Muscle of leg (tissue), 11 donors: ENCODE results near the gene EXOSC10. TPM values are rescaled to one million over a fixed set of nuclear protein-coding genes. Genes with fewer than 3 reads are reported as not detected.
"Not testable (repeated sequence)": the region's sequence is repeated elsewhere in the genome, so short reads cannot be mapped to it uniquely, and the experiment has no call there.

Source experiments
- DNase-seq: peaks from one replicate; pipeline ENCODE4 v3.0.0; 2013
- H3K27ac ChIP-seq: one replicate; pipeline ENCODE4 v1.5.1; 2013; ENCODE audit warnings: mild to moderate bottlenecking, low read length, control low read depth
- H3K27me3 ChIP-seq: one replicate; pipeline ENCODE4 v1.6.1; 2013; ENCODE audit warnings: low read length; ENCODE audit not compliant: control insufficient read depth, insufficient read depth
- H3K36me3 ChIP-seq: one replicate; pipeline ENCODE4 v1.6.1; 2013; ENCODE audit warnings: low read length; ENCODE audit not compliant: control insufficient read depth, insufficient read depth
- H3K4me1 ChIP-seq: one replicate; pipeline ENCODE4 v1.6.1; 2013; ENCODE audit warnings: low read length; ENCODE audit not compliant: control insufficient read depth, insufficient read depth
- H3K4me3 ChIP-seq: one replicate; pipeline ENCODE4 v1.5.1; 2013; ENCODE audit warnings: low read length, control low read depth
- H3K9me3 ChIP-seq: replicated peaks from 2 replicates; pipeline ENCODE4 v1.6.1; 2013; ENCODE audit warnings: low read depth, low read length; ENCODE audit not compliant: control insufficient read depth
- WGBS: methylation state at CpG from one replicate; pipeline ENCODE4 v1.1.5; 2013; ENCODE audit warnings: missing lambda C conversion rate; ENCODE audit not compliant: insufficient coverage; 5-methylcytosine and 5-hydroxymethylcytosine counted together
- polyA plus RNA-seq, 8 donors: library from polyadenylated mRNA; unstranded; fragments of 120-200 nt; gene quantifications; one replicate each; pipeline versions ENCODE4 v1.2.1 to v1.2.3, GENCODE V29; 2013; ENCODE audit warnings: inconsistent platforms in 1 of 8, low replicate concordance in 1 of 8; ENCODE audit not compliant: insufficient read length in 8 of 8, insufficient read depth in 1 of 8
- total RNA-seq: library from RNA; stranded (reverse); fragments of 120-200 nt; gene quantifications from one replicate; pipeline ENCODE4 v1.2.4, GENCODE V29; 2013

Gene EXOSC10
- total and polyA plus RNA-seq, 9 donors: 46.1 to 64.5 (median 50.3) TPM

GRCh38 chr1:11037019-11037739 is 62.5 kb downstream of the EXOSC10 start:
- H3K4me3 ChIP-seq, H3K36me3 ChIP-seq, H3K4me1 ChIP-seq, H3K27ac ChIP-seq, DNase-seq, H3K9me3 ChIP-seq, H3K27me3 ChIP-seq: not testable (repeated sequence)
- 0% methylated on average over 1 of the region's 18 CpGs for WGBS

DNA sequence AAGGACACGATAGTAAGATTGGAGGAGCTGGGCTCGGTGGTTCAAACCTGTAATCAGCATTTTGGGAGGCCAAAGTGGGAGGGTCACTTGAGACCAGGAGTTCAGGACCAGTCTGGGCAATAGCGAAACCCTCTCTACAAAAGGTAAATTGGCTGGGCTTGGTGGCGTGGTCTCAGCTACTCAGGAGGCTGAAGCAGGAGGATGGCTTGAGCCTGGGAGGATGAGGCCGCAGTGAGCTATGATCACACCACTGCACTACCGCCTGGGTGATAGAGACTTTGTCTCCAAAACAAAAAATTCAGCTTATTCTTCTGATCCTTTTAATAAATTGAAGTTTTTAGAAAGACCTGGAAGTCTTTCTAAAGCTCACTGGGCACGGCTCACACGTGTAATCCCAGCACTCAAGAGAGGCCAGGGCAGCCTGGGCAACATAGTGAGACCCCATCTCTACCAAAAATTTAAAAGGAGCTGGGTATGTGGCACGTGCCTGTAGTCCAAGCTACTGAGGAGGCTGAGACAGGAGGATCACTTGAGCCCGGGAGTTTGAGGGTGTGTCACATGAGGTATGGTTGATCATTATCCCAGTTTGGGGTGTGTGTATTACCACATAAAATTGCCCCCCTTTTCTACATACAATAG is 67.9 kb downstream of the EXOSC10 start:
- WGBS: 86% methylated on average over 1 of the region's 10 CpGs
- H3K9me3 ChIP-seq: no peaks in the 10 kb centered on the region
- H3K36me3 ChIP-seq: peaks cover 18% of the 10 kb centered on the region
- no peak for DNase-seq
- H3K4me1 ChIP-seq: no peaks in the 10 kb centered on the region
- H3K4me3 ChIP-seq: no peak overlapping the region
- no peaks in the 10 kb centered on the region for H3K27me3 ChIP-seq
- no peak overlapping the region for H3K27ac ChIP-seq

DNA sequence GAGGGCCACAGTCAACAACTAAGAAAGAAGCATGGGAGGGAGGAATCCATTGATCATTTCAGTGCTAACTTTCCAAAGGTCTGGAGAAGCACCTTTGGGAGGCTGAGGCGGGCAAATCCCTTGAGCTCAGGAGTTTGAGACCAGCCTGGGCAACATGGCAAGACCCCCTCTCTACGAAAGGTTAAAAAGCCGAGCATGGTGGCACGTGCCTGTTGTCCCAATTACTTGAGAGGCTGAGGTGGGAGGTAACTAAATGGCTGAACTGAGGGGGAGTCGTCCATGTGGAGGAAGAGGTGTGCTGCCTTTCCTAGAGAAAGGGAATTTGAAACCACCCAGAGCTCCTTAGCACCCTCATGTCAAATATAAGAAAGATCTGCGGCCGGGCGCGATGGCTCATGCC is 68.8 kb downstream of the EXOSC10 start:
- Histone ChIP-seq H3K4me3 (no peak overlapping the region), H3K4me1 (no peaks in the 10 kb centered on the region), H3K27me3 (no peaks in the 10 kb centered on the region), H3K27ac (no peak overlapping the region), H3K9me3 (no peaks in the 10 kb centered on the region), H3K36me3 (peaks cover 22% of the 10 kb centered on the region)
- no peak for DNase-seq
- WGBS: 75% methylated on average over 5 of the region's 9 CpGs

DNA sequence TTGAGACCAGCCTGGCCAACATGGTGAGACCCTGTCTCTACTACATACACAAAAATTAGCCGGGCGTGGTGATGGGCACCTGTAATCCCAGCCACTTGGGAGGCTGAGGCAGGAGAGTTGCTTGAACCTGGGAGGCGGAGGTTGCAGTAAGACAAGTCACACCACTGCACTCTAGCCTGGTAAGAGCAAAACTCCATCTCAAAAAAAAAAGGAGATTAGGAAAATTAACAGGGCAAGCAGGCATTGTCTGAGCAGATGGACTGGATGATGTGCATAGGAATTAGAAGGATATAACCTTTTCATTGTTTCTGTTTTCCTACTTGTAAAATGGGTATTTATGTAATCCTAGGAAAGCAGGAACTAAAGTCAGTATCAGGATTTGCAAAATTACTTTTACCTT is 71.7 kb downstream of the EXOSC10 start:
- no peak overlapping the region for H3K4me3 ChIP-seq
- WGBS: no CpG with 5 or more reads among the region's 3 CpGs
- no peaks in the 10 kb centered on the region for H3K27me3 ChIP-seq
- no peaks in the 10 kb centered on the region for H3K9me3 ChIP-seq
- H3K4me1 ChIP-seq: no peaks in the 10 kb centered on the region
- no peak for DNase-seq
- H3K27ac ChIP-seq: no peak overlapping the region
- peaks cover 33% of the 10 kb centered on the region for H3K36me3 ChIP-seq

DNA sequence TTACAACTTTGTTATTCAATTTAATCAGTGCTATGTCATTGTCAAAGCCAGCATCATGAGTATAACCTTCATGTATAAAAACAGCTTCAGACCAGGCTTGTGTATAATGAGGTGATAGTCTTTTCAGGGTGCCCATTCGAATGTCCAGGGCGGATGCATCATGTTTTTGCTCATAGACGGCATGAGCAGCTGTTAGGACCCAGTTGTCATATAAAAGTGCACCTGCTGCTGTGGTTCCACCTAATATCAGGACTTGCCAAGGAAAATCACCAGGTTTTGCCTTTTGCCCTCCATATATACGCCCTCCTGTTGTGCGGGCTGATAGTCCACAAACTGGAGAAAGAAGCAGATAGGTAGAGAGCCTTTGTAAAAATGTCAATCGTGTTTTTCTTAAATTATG is 72.4 kb downstream of the EXOSC10 start:
- H3K36me3 ChIP-seq: peaks cover 35% of the 10 kb centered on the region
- WGBS: 68% methylated on average over 3 of the region's 6 CpGs
- DNase-seq: no peak

DNA sequence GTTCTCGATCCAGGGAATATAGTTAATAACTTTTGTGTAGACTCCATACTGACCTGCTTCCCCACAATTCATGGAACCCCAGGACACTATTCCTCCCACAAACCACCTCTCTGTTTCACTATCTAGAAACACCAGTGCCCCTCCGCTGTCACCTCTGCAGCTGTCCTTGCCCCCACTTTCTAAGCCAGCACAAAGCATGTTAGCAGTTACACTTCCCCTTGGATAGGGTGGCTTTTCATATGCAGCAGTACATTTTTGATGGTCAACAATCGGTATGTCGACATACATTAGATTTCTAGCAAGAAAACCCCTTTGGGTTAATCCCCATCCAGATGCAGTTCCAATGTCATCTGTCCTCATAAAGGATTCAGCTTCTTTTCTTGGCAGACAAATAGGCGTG is 72.8 kb downstream of the EXOSC10 start:
- Histone ChIP-seq H3K27ac (no peak overlapping the region), H3K4me3 (no peak overlapping the region), H3K36me3 (peaks cover 39% of the 10 kb centered on the region), H3K4me1 (no peaks in the 10 kb centered on the region), H3K9me3 (no peaks in the 10 kb centered on the region), H3K27me3 (no peaks in the 10 kb centered on the region)
- no CpG with 5 or more reads among the region's 5 CpGs for WGBS
- no peak for DNase-seq

More for the DNA sequence above, 72.4 kb downstream of the EXOSC10 start:
- no peak overlapping the region for H3K27ac ChIP-seq
- no peak overlapping the region for H3K4me3 ChIP-seq
- H3K27me3 ChIP-seq: no peaks in the 10 kb centered on the region
- H3K4me1 ChIP-seq: no peaks in the 10 kb centered on the region
- no peaks in the 10 kb centered on the region for H3K9me3 ChIP-seq

DNA sequence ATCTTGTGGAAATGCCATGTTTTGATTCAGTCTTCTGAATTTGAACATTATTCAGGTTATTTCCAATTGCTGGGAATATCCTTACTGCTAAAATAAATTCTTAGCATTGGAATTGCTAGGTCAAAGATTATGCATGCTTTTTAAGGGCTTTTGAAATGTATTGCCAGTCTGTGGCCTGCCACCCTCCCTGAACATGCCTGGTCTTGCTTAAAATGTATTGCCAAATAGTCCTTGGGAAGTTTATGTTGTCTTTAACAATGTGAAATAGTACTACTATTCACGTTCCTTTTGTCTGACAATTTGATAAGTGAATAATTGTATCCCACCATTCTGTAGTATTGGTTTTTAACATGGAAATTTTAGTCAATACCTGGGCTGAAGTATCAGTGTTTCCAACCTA is 73.6 kb downstream of the EXOSC10 start:
- WGBS: no CpG with 5 or more reads among the region's 1 CpG
- Histone ChIP-seq H3K27ac (no peak overlapping the region), H3K36me3 (peaks cover 47% of the 10 kb centered on the region), H3K9me3 (no peaks in the 10 kb centered on the region), H3K4me1 (no peaks in the 10 kb centered on the region), H3K4me3 (no peak overlapping the region), H3K27me3 (no peaks in the 10 kb centered on the region)
- no peak for DNase-seq

- Histone ChIP-seq H3K27ac (no peak overlapping the region), H3K36me3 (peaks cover 48% of the 10 kb centered on the region), H3K27me3 (no peaks in the 10 kb centered on the region), H3K9me3 (no peaks in the 10 kb centered on the region), H3K4me1 (no peaks in the 10 kb centered on the region), H3K4me3 (no peak overlapping the region)
- DNase-seq: no peak
- no CpG with 5 or more reads among the region's 1 CpG for WGBS
These were observed 74.1 kb downstream of the EXOSC10 start for GRCh38 chr1:11025618-11026017.

- no peaks in the 10 kb centered on the region for H3K9me3 ChIP-seq
- no peak overlapping the region for H3K27ac ChIP-seq
- no peaks in the 10 kb centered on the region for H3K27me3 ChIP-seq
- no CpG with 5 or more reads among the region's 2 CpGs for WGBS
- peaks cover 52% of the 10 kb centered on the region for H3K36me3 ChIP-seq
- no peak overlapping the region for H3K4me3 ChIP-seq
- no peaks in the 10 kb centered on the region for H3K4me1 ChIP-seq
- no peak for DNase-seq
These were observed 74.8 kb downstream of the EXOSC10 start for GRCh38 chr1:11024874-11025203.

GRCh38 chr1:11024154-11024873 is 75.4 kb downstream of the EXOSC10 start:
- Histone ChIP-seq H3K9me3 (no peaks in the 10 kb centered on the region), H3K4me3 (no peak overlapping the region), H3K36me3 (peaks cover 52% of the 10 kb centered on the region), H3K27ac (no peak overlapping the region), H3K27me3 (no peaks in the 10 kb centered on the region), H3K4me1 (no peaks in the 10 kb centered on the region)
- WGBS: 100% methylated on average over 2 of the region's 3 CpGs
- no peak for DNase-seq
